Loucy (cell line): ENCODE data around the gene AQP12B.

ENCODE experiments used
- EZH2phosphoT487 ChIP-seq: fragments of 200-600 bp; IDR thresholded peaks from 2 replicates; pipeline ENCODE4 v1.6.1; 2018; ENCODE audit warnings: antibody characterized with exemption, mild to moderate bottlenecking, moderate library complexity, borderline replicate concordance
- TF ChIP-seq, protein P1 (sequence below): fragments of 200-600 bp; sonication (generic); conservative IDR thresholded peaks from 2 replicates; pipeline ENCODE4 v1.5.1; 2014; ENCODE audit warnings: mild to moderate bottlenecking, antibody characterized with exemption, low read length

DNA sequence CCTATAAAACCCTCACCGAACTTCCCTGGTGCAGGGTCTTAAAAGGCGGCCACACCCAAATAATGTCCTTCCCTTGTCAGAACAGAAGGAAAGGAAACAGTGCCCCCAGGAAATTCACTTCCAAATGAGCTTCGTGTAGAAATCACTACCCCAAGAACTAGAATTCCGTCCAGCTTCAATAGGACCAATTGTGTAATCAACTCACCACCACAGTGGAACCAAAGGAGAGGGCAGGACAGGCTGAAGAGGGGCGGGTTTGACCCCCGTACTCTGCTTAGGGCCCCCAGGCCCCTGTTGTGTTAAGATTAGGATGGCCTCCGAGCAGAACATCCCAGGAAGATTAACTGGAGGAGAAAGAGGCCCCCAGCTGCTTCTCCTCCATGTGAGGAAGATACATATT lies 33.4 kb downstream of the AQP12B start:
- TF ChIP-seq, protein P1, sequence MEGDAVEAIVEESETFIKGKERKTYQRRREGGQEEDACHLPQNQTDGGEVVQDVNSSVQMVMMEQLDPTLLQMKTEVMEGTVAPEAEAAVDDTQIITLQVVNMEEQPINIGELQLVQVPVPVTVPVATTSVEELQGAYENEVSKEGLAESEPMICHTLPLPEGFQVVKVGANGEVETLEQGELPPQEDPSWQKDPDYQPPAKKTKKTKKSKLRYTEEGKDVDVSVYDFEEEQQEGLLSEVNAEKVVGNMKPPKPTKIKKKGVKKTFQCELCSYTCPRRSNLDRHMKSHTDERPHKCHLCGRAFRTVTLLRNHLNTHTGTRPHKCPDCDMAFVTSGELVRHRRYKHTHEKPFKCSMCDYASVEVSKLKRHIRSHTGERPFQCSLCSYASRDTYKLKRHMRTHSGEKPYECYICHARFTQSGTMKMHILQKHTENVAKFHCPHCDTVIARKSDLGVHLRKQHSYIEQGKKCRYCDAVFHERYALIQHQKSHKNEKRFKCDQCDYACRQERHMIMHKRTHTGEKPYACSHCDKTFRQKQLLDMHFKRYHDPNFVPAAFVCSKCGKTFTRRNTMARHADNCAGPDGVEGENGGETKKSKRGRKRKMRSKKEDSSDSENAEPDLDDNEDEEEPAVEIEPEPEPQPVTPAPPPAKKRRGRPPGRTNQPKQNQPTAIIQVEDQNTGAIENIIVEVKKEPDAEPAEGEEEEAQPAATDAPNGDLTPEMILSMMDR = no peak
- no peak for TF ChIP-seq EZH2phosphoT487
